Mesothelial cell of epicardium (in vitro differentiated cells): ENCODE results near the gene MTX1. TPM values are rescaled to one million over a fixed set of nuclear protein-coding genes. Genes with fewer than 3 reads are reported as not detected.
"Not testable (repeated sequence)": the region's sequence is repeated elsewhere in the genome, so short reads cannot be mapped to it uniquely, and the experiment has no call there.

ENCODE experiments used
- DNase-seq, 2 experiments: peaks; one replicate each; pipeline ENCODE4 v3.0.0; 2021; ENCODE audit warnings: low spot score in 2 of 2; ENCODE audit not compliant: unreplicated experiment in 2 of 2
- H3K27ac Mint-ChIP-seq: 2 replicates; pipeline ENCODE4 v1.8.0; 2021; ENCODE audit warnings: mixed read lengths
- H3K27me3 Mint-ChIP-seq: 2 replicates; pipeline ENCODE4 v1.8.0; 2021; ENCODE audit warnings: low read depth, mixed read lengths
- H3K36me3 Mint-ChIP-seq: 2 replicates; pipeline ENCODE4 v1.8.0; 2021; ENCODE audit warnings: mixed read lengths
- H3K4me1 Mint-ChIP-seq: 2 replicates; pipeline ENCODE4 v1.8.0; 2021; ENCODE audit warnings: mixed read lengths
- H3K4me3 Mint-ChIP-seq: 2 replicates; pipeline ENCODE4 v1.8.0; 2021; ENCODE audit warnings: mild to moderate bottlenecking, moderate library complexity, mixed read lengths
- H3K9me3 Mint-ChIP-seq: 2 replicates; pipeline ENCODE4 v1.8.0; 2021; ENCODE audit warnings: mixed read lengths
- CTCF ChIP-seq: fragments of 200-600 bp; sonication (generic); IDR thresholded peaks from one replicate; pipeline ENCODE4 v1.5.0; 2021; ENCODE audit warnings: antibody characterized with exemption; ENCODE audit not compliant: unreplicated experiment
- total RNA-seq: library from RNA; stranded (reverse); gene quantifications from 3 replicates; pipeline ENCODE4 v1.2.1, GENCODE V29; 2021

The MTX1 gene
- total RNA-seq, 1 donor from 2014 or later = 35.7 TPM

- H3K27ac Mint-ChIP-seq = peak overlapping the region; percentile 90
- no peak for DNase-seq
- TF ChIP-seq CTCF = no peak
- H3K4me3 Mint-ChIP-seq = peak overlapping the region; percentile 82
- H3K27me3 Mint-ChIP-seq = no peaks in the 10 kb centered on the region
- peaks cover 24% of the 10 kb centered on the region for H3K4me1 Mint-ChIP-seq
- H3K9me3 Mint-ChIP-seq = no peaks in the 10 kb centered on the region
- H3K36me3 Mint-ChIP-seq = peaks cover 2% of the 10 kb centered on the region
Observed at GRCh38 chr1:155209312-155209721, 822 bp downstream of the MTX1 start.

- no peak for TF ChIP-seq CTCF
- no peaks in the 10 kb centered on the region for H3K9me3 Mint-ChIP-seq
- peaks cover 24% of the 10 kb centered on the region for H3K4me1 Mint-ChIP-seq
- H3K4me3 Mint-ChIP-seq = peak overlapping the region; percentile 34
- H3K36me3 Mint-ChIP-seq = peaks cover 4% of the 10 kb centered on the region
- H3K27me3 Mint-ChIP-seq = no peaks in the 10 kb centered on the region
- no peak for DNase-seq
- H3K27ac Mint-ChIP-seq = no peak overlapping the region
Observed at GRCh38 chr1:155210314-155211104, 2.0 kb downstream of the MTX1 start.

- H3K4me1 Mint-ChIP-seq = peaks cover 24% of the 10 kb centered on the region
- H3K36me3 Mint-ChIP-seq, DNase-seq, H3K27ac Mint-ChIP-seq, H3K9me3 Mint-ChIP-seq, H3K4me3 Mint-ChIP-seq, H3K27me3 Mint-ChIP-seq: not testable (repeated sequence)
Observed at GRCh38 chr1:155211381-155212050, 3.0 kb downstream of the MTX1 start.

- not testable (repeated sequence) for DNase-seq, H3K36me3 Mint-ChIP-seq
Observed at GRCh38 chr1:155212051-155212440, 3.6 kb downstream of the MTX1 start.

GRCh38 chr1:155214702-155215101, 6.2 kb downstream of the MTX1 start:
- H3K36me3 Mint-ChIP-seq, H3K4me3 Mint-ChIP-seq, DNase-seq, H3K27me3 Mint-ChIP-seq, H3K27ac Mint-ChIP-seq, H3K9me3 Mint-ChIP-seq: not testable (repeated sequence)
- peaks cover 18% of the 10 kb centered on the region for H3K4me1 Mint-ChIP-seq

More at GRCh38 chr1:155212051-155212440, 3.6 kb downstream of the MTX1 start:
- H3K4me1 Mint-ChIP-seq = peaks cover 20% of the 10 kb centered on the region
- H3K27me3 Mint-ChIP-seq, H3K4me3 Mint-ChIP-seq, H3K27ac Mint-ChIP-seq, H3K9me3 Mint-ChIP-seq: not testable (repeated sequence)

GRCh38 chr1:155218854-155219591, 10.5 kb downstream of the MTX1 start:
- H3K9me3 Mint-ChIP-seq = no peaks in the 10 kb centered on the region
- TF ChIP-seq CTCF = no peak
- peaks cover 2% of the 10 kb centered on the region for H3K36me3 Mint-ChIP-seq
- peak overlapping the region; percentile 47 for H3K4me3 Mint-ChIP-seq
- H3K4me1 Mint-ChIP-seq = peaks cover 16% of the 10 kb centered on the region
- peak overlapping the region; percentile 43 for H3K27ac Mint-ChIP-seq
- H3K27me3 Mint-ChIP-seq = no peaks in the 10 kb centered on the region
- no peak for DNase-seq

- peaks cover 2% of the 10 kb centered on the region for H3K36me3 Mint-ChIP-seq
- no peak for TF ChIP-seq CTCF
- no peaks in the 10 kb centered on the region for H3K9me3 Mint-ChIP-seq
- no peak for DNase-seq
- peak overlapping the region; percentile 43 for H3K27ac Mint-ChIP-seq
- peak overlapping the region; percentile 47 for H3K4me3 Mint-ChIP-seq
- no peaks in the 10 kb centered on the region for H3K27me3 Mint-ChIP-seq
- peaks cover 22% of the 10 kb centered on the region for H3K4me1 Mint-ChIP-seq
Observed at GRCh38 chr1:155219592-155220031, 11.1 kb downstream of the MTX1 start.

- H3K9me3 Mint-ChIP-seq, H3K4me3 Mint-ChIP-seq, DNase-seq, H3K27me3 Mint-ChIP-seq, H3K36me3 Mint-ChIP-seq: not testable (repeated sequence)
- Mint-ChIP-seq H3K27ac (peak overlapping the region; percentile 43), H3K4me1 (peaks cover 28% of the 10 kb centered on the region)
Observed at GRCh38 chr1:155220211-155220965, 11.9 kb downstream of the MTX1 start.
